ENCODE results near the gene ATP2C1.

DNA sequence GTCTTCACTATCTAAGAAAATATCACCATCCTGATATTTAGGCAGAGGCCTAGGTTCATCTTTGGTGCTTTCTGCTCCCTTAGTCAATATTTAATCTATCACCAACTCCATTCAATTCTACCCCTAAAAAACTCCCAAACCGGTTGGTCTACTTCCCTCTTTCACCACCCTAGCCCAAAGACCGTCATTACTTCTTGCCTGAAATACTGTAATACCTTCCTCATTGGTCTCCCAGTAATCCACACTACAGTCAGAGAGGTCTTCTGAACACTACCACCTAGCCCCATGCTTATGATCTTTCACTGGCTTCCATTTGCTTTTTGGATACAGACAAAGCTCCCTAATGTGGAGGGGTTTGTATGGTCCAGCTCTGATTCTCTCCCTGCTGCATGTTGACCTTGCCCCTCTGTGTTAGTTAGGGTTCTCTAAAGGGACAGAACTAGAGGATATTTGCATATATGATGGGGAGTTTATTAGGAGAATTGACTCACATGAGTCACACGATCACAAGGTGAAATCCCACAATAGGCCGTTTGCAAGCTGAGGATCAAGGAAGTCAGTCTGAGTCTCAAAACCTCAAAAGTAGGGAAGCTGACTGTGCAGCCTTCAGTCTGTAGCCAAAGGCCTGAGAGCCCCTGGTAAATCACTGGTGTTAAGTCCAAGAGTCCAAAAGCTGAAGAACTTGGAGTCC lies 36.4 kb upstream of the ATP2C1 start:
- TF ChIP-seq, protein P1, sequence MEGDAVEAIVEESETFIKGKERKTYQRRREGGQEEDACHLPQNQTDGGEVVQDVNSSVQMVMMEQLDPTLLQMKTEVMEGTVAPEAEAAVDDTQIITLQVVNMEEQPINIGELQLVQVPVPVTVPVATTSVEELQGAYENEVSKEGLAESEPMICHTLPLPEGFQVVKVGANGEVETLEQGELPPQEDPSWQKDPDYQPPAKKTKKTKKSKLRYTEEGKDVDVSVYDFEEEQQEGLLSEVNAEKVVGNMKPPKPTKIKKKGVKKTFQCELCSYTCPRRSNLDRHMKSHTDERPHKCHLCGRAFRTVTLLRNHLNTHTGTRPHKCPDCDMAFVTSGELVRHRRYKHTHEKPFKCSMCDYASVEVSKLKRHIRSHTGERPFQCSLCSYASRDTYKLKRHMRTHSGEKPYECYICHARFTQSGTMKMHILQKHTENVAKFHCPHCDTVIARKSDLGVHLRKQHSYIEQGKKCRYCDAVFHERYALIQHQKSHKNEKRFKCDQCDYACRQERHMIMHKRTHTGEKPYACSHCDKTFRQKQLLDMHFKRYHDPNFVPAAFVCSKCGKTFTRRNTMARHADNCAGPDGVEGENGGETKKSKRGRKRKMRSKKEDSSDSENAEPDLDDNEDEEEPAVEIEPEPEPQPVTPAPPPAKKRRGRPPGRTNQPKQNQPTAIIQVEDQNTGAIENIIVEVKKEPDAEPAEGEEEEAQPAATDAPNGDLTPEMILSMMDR (IDR thresholded peaks at IDR 0.05): no peak
- TF ChIP-seq POLR2A (IDR thresholded peaks at IDR 0.05): no peak
- no peak for TF ChIP-seq POLR2AphosphoS5 (IDR thresholded peaks at IDR 0.05; ENCODE audit: insufficient read depth in 1 of 2, low read depth in 1 of 2)
